ENCODE measurements around the gene DCAF11.
A peak's percentile ranks its signal among the peaks of the same experiment; 100 is the strongest.

DCAF11 gene

GRCh38 chr14:24079491-24080141 lies 35.0 kb upstream of the DCAF11 start:
- DNase-seq (ENCODE audit: low spot score), result no peak

GRCh38 chr14:24080142-24080530 lies 34.4 kb upstream of the DCAF11 start:
- DNase-seq (ENCODE audit: low spot score), result no peak

GRCh38 chr14:24080888-24081738 lies 33.5 kb upstream of the DCAF11 start:
- peak; percentile 69 for DNase-seq (ENCODE audit: low spot score)

GRCh38 chr14:24081739-24082211 lies 32.8 kb upstream of the DCAF11 start:
- DNase-seq (ENCODE audit: low spot score), result no peak

- DNase-seq (ENCODE audit: low spot score), result no peak
Observed at GRCh38 chr14:24082411-24083080, 32.0 kb upstream of the DCAF11 start.

GRCh38 chr14:24083462-24083861 lies 31.1 kb upstream of the DCAF11 start:
- no peak for DNase-seq (ENCODE audit: low spot score)

- DNase-seq (ENCODE audit: low spot score), result no peak
Observed at GRCh38 chr14:24084440-24084839, 30.1 kb upstream of the DCAF11 start.

GRCh38 chr14:24085215-24085614 lies 29.4 kb upstream of the DCAF11 start:
- DNase-seq (ENCODE audit: low spot score), result no peak

- DNase-seq (ENCODE audit: low spot score), result no peak
Observed at GRCh38 chr14:24086193-24086955, 28.2 kb upstream of the DCAF11 start.

GRCh38 chr14:24087004-24087403 lies 27.6 kb upstream of the DCAF11 start:
- no peak for DNase-seq (ENCODE audit: low spot score)

GRCh38 chr14:24088095-24088494 lies 26.5 kb upstream of the DCAF11 start:
- no peak for DNase-seq (ENCODE audit: low spot score)

GRCh38 chr14:24089890-24090289 lies 24.7 kb upstream of the DCAF11 start:
- no peak for DNase-seq (ENCODE audit: low spot score)

- no peak for DNase-seq (ENCODE audit: low spot score)
Observed at GRCh38 chr14:24092110-24092504, 22.5 kb upstream of the DCAF11 start.

GRCh38 chr14:24092505-24093206 lies 21.9 kb upstream of the DCAF11 start:
- DNase-seq (ENCODE audit: low spot score), result no peak

GRCh38 chr14:24093207-24093900 lies 21.2 kb upstream of the DCAF11 start:
- DNase-seq (ENCODE audit: low spot score), result peak; percentile 52

GRCh38 chr14:24093901-24094840 lies 20.4 kb upstream of the DCAF11 start, which contains the start of gene PCK2:
Gene PCK2 (plus strand): TSS chr14:24094311. CDS start chr14:24094406, 95 bp downstream.
- DNase-seq (ENCODE audit: low spot score), result peak; percentile 96

GRCh38 chr14:24094841-24095270 lies 19.7 kb upstream of the DCAF11 start:
- no peak for DNase-seq (ENCODE audit: low spot score)

GRCh38 chr14:24095271-24096068 lies 19.1 kb upstream of the DCAF11 start:
- DNase-seq (ENCODE audit: low spot score), result peak; percentile 69

Data from LoVo (cell line).